Cardiac muscle cell (in vitro differentiated cells and primary cell): ENCODE data around the gene NAA15. TPM values are rescaled to one million over a fixed set of nuclear protein-coding genes. Genes with fewer than 3 reads are reported as not detected.
A peak's percentile ranks its signal among the peaks of the same experiment; 100 is the strongest.

Source experiments
- DNase-seq, 2 donors: peaks; one replicate each; pipeline versions ENCODE4 v3.0.0 to v3.0.0-alpha.2; 2010 to 2017; ENCODE audit warnings: low read depth in 1 of 2, low spot score in 1 of 2
- H3K27ac ChIP-seq: fragments of 200-600 bp; sonication (generic); 2 replicates; pipeline ENCODE4 v1.5.1; 2016
- H3K27me3 ChIP-seq: fragments of 200-600 bp; sonication (generic); 2 replicates; pipeline ENCODE4 v1.6.0; 2016; ENCODE audit warnings: control low read depth
- H3K36me3 ChIP-seq: fragments of 200-600 bp; sonication (generic); 2 replicates; pipeline ENCODE4 v1.5.1; 2016; ENCODE audit warnings: control low read depth
- H3K4me1 ChIP-seq: fragments of 200-600 bp; sonication (generic); 2 replicates; pipeline ENCODE4 v1.8.1; 2017; ENCODE audit warnings: low read depth, mild to moderate bottlenecking, mixed run types
- H3K4me3 ChIP-seq: fragments of 200-600 bp; sonication (generic); 2 replicates; pipeline ENCODE4 v1.5.1; 2016; ENCODE audit warnings: mild to moderate bottlenecking
- H3K9me3 ChIP-seq: fragments of 200-600 bp; sonication (generic); 2 replicates; pipeline ENCODE4 v1.5.1; 2017; ENCODE audit warnings: low read depth, mild to moderate bottlenecking, control low read depth
- polyA plus RNA-seq: library from polyadenylated mRNA; unstranded; fragments of >200 nt; fragmentation: Nextera tagmentation; extraction: Ambion mirVana; gene quantifications from 2 replicates; pipeline ENCODE4 v1.2.1, GENCODE V29; 2016
- total RNA-seq: library from RNA; depleted of rRNA; stranded (reverse); fragments of >200 nt; gene quantifications from 2 replicates; pipeline ENCODE4 v1.2.3, GENCODE V29; 2016
- TF ChIP-seq, protein P1 (sequence below): IDR thresholded peaks from 2 replicates; pipeline ENCODE4 v1.5.1; 2012; ENCODE audit warnings: low read depth, mild to moderate bottlenecking, low read length

Gene NAA15
- total and polyA plus RNA-seq, 2 experiments from 2014 or later, result 16.4 to 24.0 TPM

DNA sequence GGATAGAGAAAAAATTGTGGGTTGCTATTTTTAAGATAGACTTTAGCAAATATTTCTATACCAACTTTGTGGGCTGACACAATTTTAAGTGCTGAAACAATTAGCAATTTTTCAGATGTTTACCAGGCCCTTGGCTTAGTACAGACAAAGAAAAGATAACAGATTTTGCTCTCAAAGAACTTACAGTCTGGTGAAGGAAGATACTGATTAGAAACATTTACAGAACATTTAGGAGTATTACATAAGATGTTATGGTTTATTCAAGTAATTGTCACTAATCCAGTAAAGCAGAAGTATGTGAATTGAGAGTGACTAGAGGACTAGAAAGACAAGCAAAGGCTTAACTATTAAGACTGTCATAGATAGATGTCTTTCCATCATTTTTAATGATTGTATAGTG lies 36.3 kb downstream of the NAA15 start:
- H3K27me3 ChIP-seq, result no peaks in the 10 kb centered on the region
- TF ChIP-seq, protein P1, sequence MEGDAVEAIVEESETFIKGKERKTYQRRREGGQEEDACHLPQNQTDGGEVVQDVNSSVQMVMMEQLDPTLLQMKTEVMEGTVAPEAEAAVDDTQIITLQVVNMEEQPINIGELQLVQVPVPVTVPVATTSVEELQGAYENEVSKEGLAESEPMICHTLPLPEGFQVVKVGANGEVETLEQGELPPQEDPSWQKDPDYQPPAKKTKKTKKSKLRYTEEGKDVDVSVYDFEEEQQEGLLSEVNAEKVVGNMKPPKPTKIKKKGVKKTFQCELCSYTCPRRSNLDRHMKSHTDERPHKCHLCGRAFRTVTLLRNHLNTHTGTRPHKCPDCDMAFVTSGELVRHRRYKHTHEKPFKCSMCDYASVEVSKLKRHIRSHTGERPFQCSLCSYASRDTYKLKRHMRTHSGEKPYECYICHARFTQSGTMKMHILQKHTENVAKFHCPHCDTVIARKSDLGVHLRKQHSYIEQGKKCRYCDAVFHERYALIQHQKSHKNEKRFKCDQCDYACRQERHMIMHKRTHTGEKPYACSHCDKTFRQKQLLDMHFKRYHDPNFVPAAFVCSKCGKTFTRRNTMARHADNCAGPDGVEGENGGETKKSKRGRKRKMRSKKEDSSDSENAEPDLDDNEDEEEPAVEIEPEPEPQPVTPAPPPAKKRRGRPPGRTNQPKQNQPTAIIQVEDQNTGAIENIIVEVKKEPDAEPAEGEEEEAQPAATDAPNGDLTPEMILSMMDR, result no peak
- peak in 1 of 2 donors; percentile 9 for DNase-seq
- H3K36me3 ChIP-seq, result peaks cover 9% of the 10 kb centered on the region
- no peaks in the 10 kb centered on the region for H3K9me3 ChIP-seq
- H3K4me3 ChIP-seq, result no peak overlapping the region
- no peak overlapping the region for H3K27ac ChIP-seq
- no peaks in the 10 kb centered on the region for H3K4me1 ChIP-seq

DNA sequence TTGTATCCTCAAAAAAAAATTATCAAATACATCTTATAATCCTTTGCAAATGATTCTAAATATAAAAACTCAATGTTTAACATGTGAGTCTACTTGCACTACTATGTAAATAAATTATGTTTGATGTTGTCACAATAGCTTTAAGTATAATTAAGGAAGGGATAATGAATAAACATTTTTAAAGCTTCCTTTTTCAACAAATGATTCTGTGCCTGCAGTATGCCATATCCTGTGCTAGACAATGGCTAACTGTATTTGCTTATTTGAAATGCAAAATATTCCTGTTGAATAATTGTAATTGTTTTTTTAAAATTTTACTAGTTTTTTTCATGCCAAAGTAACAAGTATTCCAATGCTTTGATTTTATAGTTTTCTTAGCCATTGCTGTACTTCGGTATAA lies 60.0 kb downstream of the NAA15 start:
- TF ChIP-seq, protein P1, result no peak
- Histone ChIP-seq H3K4me3 (no peak overlapping the region), H3K9me3 (no peaks in the 10 kb centered on the region), H3K27ac (no peak overlapping the region), H3K4me1 (no peaks in the 10 kb centered on the region), H3K36me3 (peaks cover 54% of the 10 kb centered on the region), H3K27me3 (no peaks in the 10 kb centered on the region)
- no peak for DNase-seq

DNA sequence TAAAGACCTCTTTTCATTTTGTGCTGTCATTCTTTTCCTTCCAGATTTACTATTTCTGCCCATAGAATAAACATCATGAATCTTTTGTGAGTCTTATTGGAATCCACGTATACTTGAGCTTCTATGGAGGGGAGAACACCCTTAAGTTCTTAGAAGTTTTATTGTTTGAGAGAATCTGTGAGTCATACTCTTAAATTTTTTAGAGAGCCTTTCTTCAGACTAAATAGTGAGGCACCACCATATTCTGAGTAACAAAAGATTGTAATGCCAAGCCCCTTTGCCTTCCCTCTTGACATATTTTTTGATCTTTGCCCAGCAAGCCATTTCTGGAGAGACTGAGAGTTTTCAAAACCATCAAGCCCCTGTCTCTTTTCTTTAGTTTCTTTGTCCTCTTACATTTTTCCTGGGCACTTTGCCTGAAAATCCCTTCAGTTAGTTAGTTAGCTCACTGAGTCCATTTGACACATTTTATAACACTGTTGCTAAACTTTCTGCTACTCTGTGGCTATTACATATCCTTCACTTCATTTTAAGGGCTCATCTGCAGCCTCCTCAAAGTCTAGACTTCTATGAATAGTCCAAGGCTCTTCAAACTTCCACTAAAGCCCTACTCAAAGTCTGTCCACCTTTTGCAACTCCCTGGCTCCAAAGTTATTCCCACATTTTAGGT lies 66.3 kb downstream of the NAA15 start:
- H3K36me3 ChIP-seq, result peaks cover 22% of the 10 kb centered on the region
- H3K4me3 ChIP-seq, result no peak overlapping the region
- no peaks in the 10 kb centered on the region for H3K27me3 ChIP-seq
- DNase-seq, result peak in 1 of 2 donors; percentile 44
- no peaks in the 10 kb centered on the region for H3K4me1 ChIP-seq
- peak overlapping the region; percentile 39 for H3K27ac ChIP-seq
- H3K9me3 ChIP-seq, result no peaks in the 10 kb centered on the region
- TF ChIP-seq, protein P1, result no peak

DNA sequence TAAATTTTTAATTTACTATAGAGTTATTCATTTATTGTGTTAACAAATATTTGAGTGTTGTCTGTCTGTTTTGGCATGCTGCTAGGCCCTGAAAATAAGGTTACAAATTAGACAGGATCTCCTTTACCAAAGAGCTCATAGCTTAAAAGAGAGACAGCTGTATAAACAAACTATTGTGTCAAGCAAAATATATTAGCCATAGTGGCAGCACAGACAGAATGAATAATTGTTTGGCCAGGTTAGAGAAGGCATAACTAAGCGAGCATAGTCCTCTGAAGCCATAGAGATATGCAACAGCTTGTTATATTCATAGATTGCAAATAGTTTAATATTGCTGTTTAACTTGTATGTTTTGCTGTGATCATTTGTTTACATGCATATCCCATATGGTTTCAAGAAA lies 67.7 kb downstream of the NAA15 start:
- Histone ChIP-seq H3K27me3 (no peaks in the 10 kb centered on the region), H3K36me3 (peaks cover 17% of the 10 kb centered on the region), H3K27ac (no peak overlapping the region), H3K4me3 (no peak overlapping the region), H3K9me3 (no peaks in the 10 kb centered on the region), H3K4me1 (no peaks in the 10 kb centered on the region)
- TF ChIP-seq, protein P1, result no peak
- DNase-seq, result no peak

DNA sequence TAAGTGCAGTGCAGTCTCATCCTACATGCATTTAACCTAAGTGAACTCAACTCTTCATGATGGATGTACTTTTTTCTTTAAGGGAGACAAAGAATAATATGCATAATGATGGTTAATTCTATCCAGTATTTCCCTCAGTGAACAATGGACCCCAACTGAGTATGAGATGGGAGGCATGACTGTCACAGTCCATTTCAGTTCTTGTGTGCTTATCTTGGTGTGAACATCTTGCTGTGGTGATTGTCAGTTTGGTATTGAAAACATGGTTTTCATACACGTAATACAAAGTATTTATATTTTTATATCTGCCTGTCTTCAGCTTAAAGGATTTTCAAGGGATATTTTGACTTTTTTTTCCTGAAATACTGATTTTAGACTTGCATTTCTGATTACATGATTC lies 72.9 kb downstream of the NAA15 start:
- no peak for DNase-seq
- TF ChIP-seq, protein P1, result no peak
- H3K4me3 ChIP-seq, result no peak overlapping the region
- no peaks in the 10 kb centered on the region for H3K9me3 ChIP-seq
- no peaks in the 10 kb centered on the region for H3K27me3 ChIP-seq
- H3K27ac ChIP-seq, result no peak overlapping the region
- H3K36me3 ChIP-seq, result peaks cover 33% of the 10 kb centered on the region
- H3K4me1 ChIP-seq, result peaks cover 3% of the 10 kb centered on the region

DNA sequence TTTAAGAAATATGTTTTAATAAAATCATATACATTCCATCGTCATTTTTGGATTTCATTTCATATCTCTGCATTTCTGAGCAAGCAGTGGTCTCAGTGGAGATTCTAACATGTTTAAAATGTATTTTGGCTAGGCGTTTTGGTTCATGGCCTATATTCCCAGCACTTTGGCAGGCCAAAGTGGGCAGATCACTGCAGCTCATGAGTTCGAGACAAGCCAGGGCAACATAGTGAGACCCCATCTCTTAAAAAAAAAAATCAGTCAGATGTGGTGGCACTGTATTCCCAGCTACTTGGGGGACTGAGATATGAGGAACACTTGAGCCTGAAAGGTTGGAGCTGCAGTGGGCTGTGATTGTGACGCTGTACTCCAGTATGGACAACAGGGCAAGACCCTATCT lies 85.1 kb downstream of the NAA15 start:
- Histone ChIP-seq H3K4me1 (no peaks in the 10 kb centered on the region), H3K27me3 (no peaks in the 10 kb centered on the region), H3K27ac (no peak overlapping the region), H3K9me3 (no peaks in the 10 kb centered on the region), H3K4me3 (no peak overlapping the region), H3K36me3 (peaks cover 29% of the 10 kb centered on the region)
- DNase-seq, result no peak
- TF ChIP-seq, protein P1, result no peak
